ENCODE results near the gene AQP6.
A peak's percentile ranks its signal among the peaks of the same experiment; 100 is the strongest.
"Not testable (repeated sequence)": the region's sequence is repeated elsewhere in the genome, so short reads cannot be mapped to it uniquely, and the experiment has no call there.

AQP6 gene

GRCh38 chr12:49973361-49973830, 649 bp downstream of the AQP6 start:
- no peak for DNase-seq

- DNase-seq, result no peak
Measured at GRCh38 chr12:49974231-49974675, 1.5 kb downstream of the AQP6 start.

- DNase-seq, result no peak
Measured at GRCh38 chr12:49974677-49975317, 2.0 kb downstream of the AQP6 start.

GRCh38 chr12:49975318-49975761, 2.6 kb downstream of the AQP6 start:
- no peak for DNase-seq

GRCh38 chr12:49976557-49976956, 3.8 kb downstream of the AQP6 start:
- DNase-seq, result no peak

GRCh38 chr12:49978125-49978524, 5.4 kb downstream of the AQP6 start:
- no peak for DNase-seq

GRCh38 chr12:49979016-49979586, 6.4 kb downstream of the AQP6 start:
- DNase-seq, result no peak

GRCh38 chr12:49979791-49980190, 7.0 kb downstream of the AQP6 start:
- DNase-seq, result no peak

- DNase-seq, result no peak
Measured at GRCh38 chr12:49980501-49981349, 8.0 kb downstream of the AQP6 start.

GRCh38 chr12:49982246-49983087, 9.7 kb downstream of the AQP6 start:
- DNase-seq, result no peak

GRCh38 chr12:49983892-49984291, 11.1 kb downstream of the AQP6 start:
- peak; percentile 31 for DNase-seq

- no peak for DNase-seq
Measured at GRCh38 chr12:49984476-49985359, 12.0 kb downstream of the AQP6 start.

- DNase-seq, result no peak
Measured at GRCh38 chr12:49985981-49986380, 13.2 kb downstream of the AQP6 start.

GRCh38 chr12:49986476-49986875, 13.7 kb downstream of the AQP6 start:
- DNase-seq, result not testable (repeated sequence)

GRCh38 chr12:49987625-49988303, 15.0 kb downstream of the AQP6 start:
- peak; percentile 83 for DNase-seq

- DNase-seq, result not testable (repeated sequence)
Measured at GRCh38 chr12:49989400-49989799, 16.7 kb downstream of the AQP6 start.

- no peak for DNase-seq
Measured at GRCh38 chr12:49990273-49990672, 17.5 kb downstream of the AQP6 start.

GRCh38 chr12:49998453-49998852, 25.7 kb downstream of the AQP6 start:
- no peak for DNase-seq

- no peak for DNase-seq
Measured at GRCh38 chr12:50003595-50003994, 30.8 kb downstream of the AQP6 start.

GRCh38 chr12:50004696-50005095, 31.9 kb downstream of the AQP6 start:
- no peak for DNase-seq

- DNase-seq, result no peak
Measured at GRCh38 chr12:50005175-50005574, 32.4 kb downstream of the AQP6 start.

All from NCI-H446 treated with DMSO at 0.1 percent for 48 hours (cell line).